Measurements from ENCODE around the gene SFPQ. TPM values are rescaled to one million over a fixed set of nuclear protein-coding genes. Genes with fewer than 3 reads are reported as not detected.

Gene SFPQ
- total and polyA plus RNA-seq, 7 experiments from 2014 or later, result 91.0 to 610 (median 347) TPM

GRCh38 chr1:35175602-35176001, 17.3 kb downstream of the SFPQ start:
- intact Hi-C loops (cut with micrococcal nuclease), result loop anchor here in 1 of 2 donors (2.0 kb wide), 1 partner anchor 15 kb away; no protein-coding TSS in a partner anchor

DNA sequence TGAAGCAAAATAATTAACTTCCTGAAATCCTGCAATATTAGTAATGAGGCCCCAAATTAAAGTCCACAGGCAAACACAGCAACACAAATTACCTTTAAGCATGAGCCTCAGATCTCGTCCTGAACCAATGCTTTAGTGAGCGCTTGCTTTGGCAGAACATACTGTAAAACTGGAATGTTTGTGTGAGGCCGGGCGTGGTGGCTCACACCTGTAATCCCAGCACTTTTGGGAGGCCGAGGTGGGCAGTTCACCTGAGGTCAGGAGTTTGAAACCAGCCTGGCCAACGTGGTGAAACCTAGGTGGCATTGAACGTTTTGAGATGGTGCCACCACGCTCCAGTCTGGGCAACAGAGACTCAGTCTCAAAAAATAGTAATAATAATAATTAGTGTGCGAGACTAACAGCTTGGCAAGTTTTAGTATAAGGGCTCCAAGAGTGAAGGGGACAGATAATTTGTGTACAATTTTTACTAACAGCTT, 17.8 kb downstream of the SFPQ start:
- DNase-seq, result no peak
- POLR2A ChIA-PET, result no interaction called here
- ATAC-seq, result no peak

More at GRCh38 chr1:35175602-35176001, 17.3 kb downstream of the SFPQ start:
- Histone ChIP-seq H3K4me3 (ENCODE audit: low read length) (no peak overlapping the region), H3K9me3 (ENCODE audit: control insufficient read depth in 2 of 3, low read length in 3 of 3) (no peaks in the 10 kb centered on the region), H3K4me1 (ENCODE audit: control insufficient read depth in 2 of 2, insufficient read depth in 2 of 2, low read length in 2 of 2) (peaks cover 6 to 13% of the 10 kb centered on the region in 2 donors), H3K27me3 (ENCODE audit: control insufficient read depth in 2 of 2, insufficient read depth in 2 of 2, low read length in 2 of 2) (no peaks in the 10 kb centered on the region), H3K36me3 (ENCODE audit: control insufficient read depth in 2 of 3, insufficient read depth in 3 of 3, low read length in 3 of 3) (peaks cover 7 to 56% (median 40%) of the 10 kb centered on the region in 3 experiments), H3K27ac (ENCODE audit: low read depth, low read length) (no peak overlapping the region)
- ATAC-seq (no peak), DNase-seq (no peak)
- Mint-ChIP-seq H3K27ac (peak overlapping the region in 1 of 9 donors; percentile 74), H3K36me3 (peaks cover 0 to 32% (median 19%) of the 10 kb centered on the region in 5 donors), H3K27me3 (no peaks in the 10 kb centered on the region), H3K9me3 (no peaks in the 10 kb centered on the region), H3K4me3 (no peak overlapping the region), H3K4me1 (peaks cover 6 to 33% (median 26%) of the 10 kb centered on the region in 7 donors)
- ChIA-PET CTCF (no interaction called here), POLR2A (no interaction called here)

DNA sequence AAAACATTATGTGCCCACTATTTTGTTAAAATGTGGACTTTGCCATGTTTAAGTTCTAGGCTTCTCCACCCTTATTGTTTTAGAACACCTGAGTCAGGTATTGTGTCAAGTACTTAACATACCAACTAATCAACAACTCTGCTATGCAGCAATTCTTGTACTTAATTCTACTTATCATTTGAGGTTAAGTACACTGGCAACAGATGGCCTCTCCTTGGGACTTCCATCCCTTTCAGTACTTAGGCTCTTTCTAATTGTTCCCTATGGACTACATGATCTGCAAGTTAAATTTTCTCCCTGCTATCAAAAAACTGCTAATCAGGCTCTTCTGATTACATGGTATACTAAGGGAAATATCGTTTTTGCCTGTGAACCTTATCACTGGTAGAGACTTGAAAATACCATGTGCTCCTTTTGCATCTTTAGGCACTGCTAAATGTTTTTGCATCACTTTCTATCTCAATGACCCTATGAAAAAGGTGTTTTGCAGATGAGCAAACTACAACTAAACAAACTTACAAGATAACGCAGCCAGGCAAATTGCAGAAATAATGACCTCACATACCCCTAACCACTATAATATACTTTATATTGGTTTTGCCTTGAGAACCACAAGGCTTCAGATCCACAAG, 18.9 kb downstream of the SFPQ start:
- Mint-ChIP-seq H3K4me1 (peaks cover 0 to 21% (median 11%) of the 10 kb centered on the region in 7 donors), H3K36me3 (peaks cover 0 to 27% (median 15%) of the 10 kb centered on the region in 5 donors), H3K4me3 (peak overlapping the region in 1 of 10 donors; percentile 21), H3K9me3 (no peaks in the 10 kb centered on the region), H3K27me3 (no peaks in the 10 kb centered on the region), H3K27ac (peak overlapping the region in 7 of 9 donors; percentile 8 to 68 (median 30))
- no peak overlapping the region for H3K27ac ChIP-seq (ENCODE audit: low read depth, low read length)
- H3K27me3 ChIP-seq (ENCODE audit: control insufficient read depth in 2 of 2, insufficient read depth in 2 of 2, low read length in 2 of 2), result no peaks in the 10 kb centered on the region
- intact Hi-C loops (cut with micrococcal nuclease), result no loop called here
- H3K9me3 ChIP-seq (ENCODE audit: control insufficient read depth in 2 of 3, low read length in 3 of 3), result no peaks in the 10 kb centered on the region
- no peak overlapping the region for H3K4me3 ChIP-seq (ENCODE audit: low read length)
- no peak for ATAC-seq
- ChIA-PET CTCF (no interaction called here), POLR2A (no interaction called here)
- H3K36me3 ChIP-seq (ENCODE audit: control insufficient read depth in 2 of 3, insufficient read depth in 3 of 3, low read length in 3 of 3), result peaks cover 7 to 40% (median 26%) of the 10 kb centered on the region in 3 experiments
- DNase-seq, result no peak
- H3K4me1 ChIP-seq (ENCODE audit: control insufficient read depth in 2 of 2, insufficient read depth in 2 of 2, low read length in 2 of 2), result peaks cover 0 to 3% of the 10 kb centered on the region in 2 donors

More for the DNA sequence above, 17.8 kb downstream of the SFPQ start:
- Mint-ChIP-seq H3K4me1 (peaks cover 6 to 28% (median 22%) of the 10 kb centered on the region in 7 donors), H3K9me3 (no peaks in the 10 kb centered on the region), H3K36me3 (peaks cover 0 to 31% (median 18%) of the 10 kb centered on the region in 5 donors), H3K27me3 (no peaks in the 10 kb centered on the region), H3K27ac (peak overlapping the region in 2 of 9 donors; percentile 31 to 50), H3K4me3 (no peak overlapping the region)
- Histone ChIP-seq H3K9me3 (ENCODE audit: control insufficient read depth in 2 of 3, low read length in 3 of 3) (no peaks in the 10 kb centered on the region), H3K4me1 (ENCODE audit: control insufficient read depth in 2 of 2, insufficient read depth in 2 of 2, low read length in 2 of 2) (peaks cover 6 to 8% of the 10 kb centered on the region in 2 donors), H3K36me3 (ENCODE audit: control insufficient read depth in 2 of 3, insufficient read depth in 3 of 3, low read length in 3 of 3) (peaks cover 7 to 51% (median 36%) of the 10 kb centered on the region in 3 experiments), H3K4me3 (ENCODE audit: low read length) (no peak overlapping the region), H3K27ac (ENCODE audit: low read depth, low read length) (no peak overlapping the region), H3K27me3 (ENCODE audit: control insufficient read depth in 2 of 2, insufficient read depth in 2 of 2, low read length in 2 of 2) (no peaks in the 10 kb centered on the region)
- CTCF ChIA-PET, result interaction anchor here (0.6 kb wide), 1 partner anchor 84 kb away, joined by 3 read pairs; no protein-coding TSS in a partner anchor
- intact Hi-C loops (cut with micrococcal nuclease), result no loop called here

- Histone ChIP-seq H3K4me3 (ENCODE audit: low read length) (no peak overlapping the region), H3K36me3 (ENCODE audit: control insufficient read depth in 2 of 3, insufficient read depth in 3 of 3, low read length in 3 of 3) (peaks cover 4 to 36% (median 21%) of the 10 kb centered on the region in 3 experiments), H3K9me3 (ENCODE audit: control insufficient read depth in 2 of 3, low read length in 3 of 3) (no peaks in the 10 kb centered on the region), H3K27me3 (ENCODE audit: control insufficient read depth in 2 of 2, insufficient read depth in 2 of 2, low read length in 2 of 2) (no peaks in the 10 kb centered on the region), H3K27ac (ENCODE audit: low read depth, low read length) (no peak overlapping the region), H3K4me1 (ENCODE audit: control insufficient read depth in 2 of 2, insufficient read depth in 2 of 2, low read length in 2 of 2) (no peaks in the 10 kb centered on the region)
- DNase-seq, result no peak
- Mint-ChIP-seq H3K36me3 (peaks cover 0 to 26% (median 15%) of the 10 kb centered on the region in 5 donors), H3K27ac (peak overlapping the region in 6 of 9 donors; percentile 3 to 68 (median 24)), H3K4me3 (no peak overlapping the region), H3K9me3 (no peaks in the 10 kb centered on the region), H3K4me1 (peaks cover 0 to 16% (median 9%) of the 10 kb centered on the region in 7 donors), H3K27me3 (no peaks in the 10 kb centered on the region)
- intact Hi-C loops (cut with micrococcal nuclease), result no loop called here
- CTCF ChIA-PET, result no interaction called here
- POLR2A ChIA-PET, result interaction anchor here (2.4 kb wide), 1 partner anchor 19 kb away, joined by 7 read pairs; the partner anchor contains the start of gene SFPQ
- ATAC-seq, result no peak
Observed at GRCh38 chr1:35173491-35173890, 19.5 kb downstream of the SFPQ start.

DNA sequence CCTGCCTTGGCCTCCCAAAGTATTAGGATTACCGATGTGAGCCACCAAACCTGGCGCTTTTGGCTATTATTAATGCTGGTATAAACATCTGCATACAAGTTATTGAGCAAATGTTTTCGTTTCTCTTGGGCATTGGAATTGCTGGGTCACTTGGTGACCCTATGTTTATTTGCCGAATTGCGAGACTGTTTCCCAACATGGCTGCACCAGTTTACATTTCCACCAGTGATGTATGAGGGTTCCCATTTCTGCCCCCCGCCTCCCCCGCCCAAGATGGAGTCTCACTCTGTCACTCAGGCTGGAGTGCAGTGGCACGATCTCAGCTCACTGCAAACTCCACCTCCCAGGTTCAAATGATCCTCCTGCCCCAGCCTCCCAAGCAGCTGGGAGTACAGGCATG, 20.9 kb downstream of the SFPQ start:
- Mint-ChIP-seq H3K36me3 (peaks cover 0 to 17% (median 10%) of the 10 kb centered on the region in 5 donors), H3K27ac (no peak overlapping the region), H3K4me1 (peaks cover 0 to 13% (median 5%) of the 10 kb centered on the region in 7 donors), H3K27me3 (no peaks in the 10 kb centered on the region), H3K9me3 (no peaks in the 10 kb centered on the region), H3K4me3 (no peak overlapping the region)
- Histone ChIP-seq H3K36me3 (ENCODE audit: control insufficient read depth in 2 of 3, insufficient read depth in 3 of 3, low read length in 3 of 3) (peaks cover 0 to 22% (median 8%) of the 10 kb centered on the region in 3 experiments), H3K4me3 (ENCODE audit: low read length) (no peak overlapping the region), H3K9me3 (ENCODE audit: control insufficient read depth in 2 of 3, low read length in 3 of 3) (no peaks in the 10 kb centered on the region), H3K4me1 (ENCODE audit: control insufficient read depth in 2 of 2, insufficient read depth in 2 of 2, low read length in 2 of 2) (no peaks in the 10 kb centered on the region), H3K27ac (ENCODE audit: low read depth, low read length) (no peak overlapping the region), H3K27me3 (ENCODE audit: control insufficient read depth in 2 of 2, insufficient read depth in 2 of 2, low read length in 2 of 2) (no peaks in the 10 kb centered on the region)
- intact Hi-C loops (cut with micrococcal nuclease), result no loop called here
- ATAC-seq (no peak), DNase-seq (no peak)
- POLR2A ChIA-PET, result interaction anchor here (0.8 to 2.4 kb wide), 3 partner anchors 14 to 26 kb away, joined by 4 to 7 read pairs (median 7); partner anchors contain the start of gene SFPQ
- CTCF ChIA-PET, result no interaction called here

DNA sequence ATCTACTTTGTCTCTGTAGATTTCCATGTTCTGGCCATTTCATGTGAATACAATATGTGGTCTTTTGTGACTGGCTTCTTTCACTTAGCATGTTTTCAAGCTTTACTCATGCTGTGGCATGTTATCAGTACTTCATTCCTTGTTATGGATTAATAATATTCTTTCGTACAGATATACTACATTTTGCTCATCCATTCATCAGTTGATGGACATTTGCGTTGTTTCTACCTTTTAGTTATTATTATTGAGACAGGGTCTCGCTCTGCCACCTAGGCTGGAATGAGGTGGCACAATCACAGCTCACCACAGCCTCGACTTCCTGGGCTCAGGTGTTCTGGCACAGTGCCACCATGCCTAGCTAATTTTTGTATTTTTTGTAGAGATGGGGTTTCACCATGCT, 21.4 kb downstream of the SFPQ start:
- Mint-ChIP-seq H3K27me3 (no peaks in the 10 kb centered on the region), H3K4me1 (peaks cover 0 to 13% (median 5%) of the 10 kb centered on the region in 7 donors), H3K36me3 (peaks cover 0 to 17% (median 10%) of the 10 kb centered on the region in 5 donors), H3K9me3 (peaks cover 0 to 2% (median 0%) of the 10 kb centered on the region in 11 donors), H3K27ac (no peak overlapping the region), H3K4me3 (no peak overlapping the region)
- intact Hi-C loops (cut with micrococcal nuclease), result no loop called here
- Histone ChIP-seq H3K27ac (ENCODE audit: low read depth, low read length) (no peak overlapping the region), H3K4me3 (ENCODE audit: low read length) (no peak overlapping the region), H3K9me3 (ENCODE audit: control insufficient read depth in 2 of 3, low read length in 3 of 3) (no peaks in the 10 kb centered on the region), H3K4me1 (ENCODE audit: control insufficient read depth in 2 of 2, insufficient read depth in 2 of 2, low read length in 2 of 2) (no peaks in the 10 kb centered on the region), H3K36me3 (ENCODE audit: control insufficient read depth in 2 of 3, insufficient read depth in 3 of 3, low read length in 3 of 3) (peaks cover 0 to 17% (median 8%) of the 10 kb centered on the region in 3 experiments), H3K27me3 (ENCODE audit: control insufficient read depth in 2 of 2, insufficient read depth in 2 of 2, low read length in 2 of 2) (no peaks in the 10 kb centered on the region)
- ChIA-PET CTCF (no interaction called here), POLR2A (interaction anchor here (0.8 to 2.4 kb wide), 3 partner anchors 14 to 27 kb away, joined by 4 to 7 read pairs (median 7); partner anchors contain the start of gene SFPQ)
- ATAC-seq (no peak), DNase-seq (no peak)

All from naive thymus-derived CD4-positive, alpha-beta T cell (primary cell).